Measurements from ENCODE around the gene BRK1.
"Not testable (repeated sequence)": the region's sequence is repeated elsewhere in the genome, so short reads cannot be mapped to it uniquely, and the experiment has no call there.

The BRK1 gene

GRCh38 chr3:10116138-10116460 is 624 bp downstream of the BRK1 start:
- TF ChIP-seq CTCF (IDR thresholded peaks at IDR 0.05; ENCODE audit: low read depth, low read length, missing control alignments) = peak; percentile 6
- peaks cover 2% of the 10 kb centered on the region for H3K36me3 ChIP-seq (replicated peaks)
- in situ Hi-C loops (cut with HindIII; ENCODE audit: low pct_ligation_motif_present, low sequenced_read_pairs) = no loop called here
- peak overlapping the region; percentile 68 for H3K27ac ChIP-seq
- H3K4me3 ChIP-seq (ENCODE audit: low read depth, low read length) = peak overlapping the region; percentile 99
- no peaks in the 10 kb centered on the region for H3K27me3 ChIP-seq (replicated peaks)
- peak; percentile 53 for DNase-seq

- Histone ChIP-seq H3K36me3 (replicated peaks) (peaks cover 2% of the 10 kb centered on the region), H3K4me3 (ENCODE audit: low read depth, low read length) (no peak overlapping the region), H3K27me3 (replicated peaks) (no peaks in the 10 kb centered on the region), H3K27ac (no peak overlapping the region)
- TF ChIP-seq CTCF (IDR thresholded peaks at IDR 0.05; ENCODE audit: low read depth, low read length, missing control alignments) = no peak
- DNase-seq = no peak
- in situ Hi-C loops (cut with HindIII; ENCODE audit: low pct_ligation_motif_present, low sequenced_read_pairs) = no loop called here
Observed at GRCh38 chr3:10116928-10117327, 1.5 kb downstream of the BRK1 start.

GRCh38 chr3:10119376-10119775 is 3.9 kb downstream of the BRK1 start:
- no peaks in the 10 kb centered on the region for H3K27me3 ChIP-seq (replicated peaks)
- DNase-seq = no peak
- H3K36me3 ChIP-seq (replicated peaks) = peaks cover 4% of the 10 kb centered on the region
- no peak overlapping the region for H3K4me3 ChIP-seq (ENCODE audit: low read depth, low read length)
- in situ Hi-C loops (cut with HindIII; ENCODE audit: low pct_ligation_motif_present, low sequenced_read_pairs) = no loop called here
- H3K27ac ChIP-seq = no peak overlapping the region
- TF ChIP-seq CTCF (IDR thresholded peaks at IDR 0.05; ENCODE audit: low read depth, low read length, missing control alignments) = no peak

GRCh38 chr3:10121064-10121463 is 5.6 kb downstream of the BRK1 start:
- Histone ChIP-seq H3K27ac (no peak overlapping the region), H3K36me3 (replicated peaks) (peaks cover 13% of the 10 kb centered on the region), H3K27me3 (replicated peaks) (no peaks in the 10 kb centered on the region), H3K4me3 (ENCODE audit: low read depth, low read length) (no peak overlapping the region)
- no peak for TF ChIP-seq CTCF (IDR thresholded peaks at IDR 0.05; ENCODE audit: low read depth, low read length, missing control alignments)
- in situ Hi-C loops (cut with HindIII; ENCODE audit: low pct_ligation_motif_present, low sequenced_read_pairs) = no loop called here
- no peak for DNase-seq

- in situ Hi-C loops (cut with HindIII; ENCODE audit: low pct_ligation_motif_present, low sequenced_read_pairs) = no loop called here
- TF ChIP-seq CTCF (IDR thresholded peaks at IDR 0.05; ENCODE audit: low read depth, low read length, missing control alignments) = no peak
- Histone ChIP-seq H3K27me3 (replicated peaks) (no peaks in the 10 kb centered on the region), H3K36me3 (replicated peaks) (peaks cover 27% of the 10 kb centered on the region), H3K27ac (no peak overlapping the region), H3K4me3 (ENCODE audit: low read depth, low read length) (no peak overlapping the region)
- DNase-seq = no peak
Observed at GRCh38 chr3:10122724-10123123, 7.2 kb downstream of the BRK1 start.

GRCh38 chr3:10135872-10136271 is 20.4 kb downstream of the BRK1 start:
- DNase-seq; H3K4me3 ChIP-seq (ENCODE audit: low read depth, low read length); H3K27ac ChIP-seq; in situ Hi-C loops (cut with HindIII; ENCODE audit: low pct_ligation_motif_present, low sequenced_read_pairs); H3K27me3 ChIP-seq (replicated peaks); H3K36me3 ChIP-seq (replicated peaks): not testable (repeated sequence)

Measured in brain microvascular endothelial cell (primary cell).